GM18870 (cell line): Measurements from ENCODE around the gene CTNNA3.
"Not testable (repeated sequence)": the region's sequence is repeated elsewhere in the genome, so short reads cannot be mapped to it uniquely, and the experiment has no call there.

ENCODE experiments used
- ATAC-seq: cut with Tn5 transposase; IDR thresholded peaks from one replicate; pipeline ENCODE4 v1.9.1; 2021; ENCODE audit warnings: moderate library complexity; ENCODE audit not compliant: unreplicated experiment

The CTNNA3 gene

DNA sequence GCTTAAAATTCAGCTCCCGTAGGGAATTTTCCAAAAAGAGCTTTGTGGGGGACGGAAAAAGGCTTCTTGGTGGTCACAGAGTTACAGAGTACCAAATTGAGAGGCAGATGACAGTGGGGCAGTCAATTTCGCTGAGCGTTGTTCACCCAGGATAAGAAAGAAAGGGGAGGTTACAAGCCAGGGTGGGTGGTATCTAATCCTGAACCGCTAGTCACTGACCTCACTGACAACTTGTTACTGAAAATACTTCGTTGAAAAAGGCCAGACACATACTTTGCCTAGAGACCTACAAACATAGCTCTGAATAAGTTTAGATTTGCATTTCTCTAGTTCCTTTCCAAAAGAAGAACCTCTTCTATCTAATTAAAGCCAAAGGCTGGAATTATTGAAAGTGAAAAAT, at the start of gene CTNNA3:
Gene CTNNA3, minus strand, starts transcription at position 167 of the 400 bp plus-strand sequence.
- ATAC-seq, result peak; percentile 72

DNA sequence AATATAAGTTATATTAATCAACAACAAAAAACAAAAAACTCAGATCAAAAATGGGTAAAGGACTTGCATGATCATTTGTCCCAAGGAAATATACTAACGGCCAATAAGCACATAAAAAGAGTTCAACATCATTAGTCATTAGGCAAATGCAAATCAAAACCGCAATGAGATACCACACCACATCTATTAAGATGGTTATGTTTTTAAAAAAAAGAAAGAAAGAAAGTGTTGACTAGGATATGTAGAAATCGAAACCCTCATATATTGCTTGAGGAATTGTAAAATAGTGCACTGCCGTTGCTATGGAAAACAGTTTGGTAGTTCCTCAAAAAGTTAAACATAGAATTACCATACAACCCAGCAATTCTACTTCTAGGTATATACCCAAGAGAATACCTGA, 39.4 kb upstream of the CTNNA3 start:
- no peak for ATAC-seq

DNA sequence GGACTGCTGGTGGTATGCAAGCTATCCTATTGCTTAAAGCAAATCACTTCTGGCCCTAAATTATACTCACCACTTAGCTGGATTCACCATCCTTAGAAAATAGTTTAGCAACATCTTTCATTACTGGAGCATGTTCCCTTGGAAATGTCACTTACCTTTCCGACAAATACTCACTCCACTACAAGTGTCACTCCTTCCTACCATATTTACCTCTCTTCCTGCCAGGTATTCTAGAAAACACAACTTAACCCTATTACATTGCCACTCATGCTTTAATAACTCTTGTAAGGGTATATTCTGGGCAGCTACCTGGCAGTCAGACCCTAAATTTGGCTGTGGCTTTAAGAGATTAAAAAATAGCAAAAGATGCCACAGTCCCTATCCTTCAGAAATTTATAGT, 37.5 kb upstream of the CTNNA3 start:
- no peak for ATAC-seq

DNA sequence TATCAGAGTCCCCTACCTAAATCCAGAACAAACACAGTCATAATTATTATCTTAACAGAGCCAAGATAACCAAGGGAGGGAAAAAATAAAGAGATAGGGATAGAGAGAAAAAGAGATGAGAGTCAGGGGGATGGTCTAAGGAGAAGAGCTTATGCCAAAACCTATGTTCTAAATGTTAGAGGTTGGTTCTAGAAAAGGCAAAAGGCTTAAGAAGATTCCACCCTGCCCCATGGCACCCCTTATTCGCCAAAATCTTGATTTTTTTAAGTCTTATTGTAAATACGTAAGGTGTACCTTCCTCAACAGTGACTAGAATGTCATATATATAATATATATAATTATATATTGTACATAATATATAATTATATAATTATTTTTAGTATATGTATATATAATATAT, 29.6 kb upstream of the CTNNA3 start:
- ATAC-seq, result no peak

DNA sequence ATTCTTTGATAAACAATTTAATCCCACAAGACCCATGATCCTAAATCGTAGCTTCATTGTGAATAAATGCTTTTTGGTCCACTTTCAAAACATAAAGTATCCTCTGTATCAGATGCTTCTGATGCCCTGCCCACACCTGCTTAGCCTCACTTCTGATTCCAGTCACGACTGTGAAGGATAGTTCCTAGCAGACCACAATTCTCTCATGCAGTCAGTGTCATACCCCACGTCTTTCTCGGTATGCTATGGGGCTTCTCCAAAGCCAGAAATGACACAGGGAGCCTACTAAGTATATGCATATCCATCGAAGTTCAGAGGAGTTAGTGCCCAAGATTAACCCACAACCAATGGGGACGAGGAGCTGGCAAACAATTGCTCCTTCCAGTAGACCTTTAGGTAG, 27.6 kb upstream of the CTNNA3 start:
- ATAC-seq, result no peak

DNA sequence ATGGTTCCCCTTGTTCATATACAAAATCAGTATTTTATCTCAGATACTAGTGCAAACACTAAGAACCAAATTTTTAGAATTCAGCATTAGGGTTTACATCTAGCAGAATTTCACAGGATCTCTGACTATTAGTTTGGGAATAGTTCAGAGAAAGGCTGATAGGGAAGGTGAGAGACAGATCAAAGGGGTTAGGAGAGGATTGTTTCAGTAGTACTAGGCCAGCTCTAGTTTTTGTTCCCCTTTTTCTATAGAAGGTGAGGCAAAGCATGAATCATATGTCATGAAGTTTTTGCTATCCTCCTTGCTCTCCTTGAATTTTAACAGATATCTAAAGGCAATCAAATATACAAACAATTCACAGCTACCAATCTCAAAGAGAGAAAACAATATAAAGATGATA, 26.1 kb upstream of the CTNNA3 start:
- peak; percentile 91 for ATAC-seq

DNA sequence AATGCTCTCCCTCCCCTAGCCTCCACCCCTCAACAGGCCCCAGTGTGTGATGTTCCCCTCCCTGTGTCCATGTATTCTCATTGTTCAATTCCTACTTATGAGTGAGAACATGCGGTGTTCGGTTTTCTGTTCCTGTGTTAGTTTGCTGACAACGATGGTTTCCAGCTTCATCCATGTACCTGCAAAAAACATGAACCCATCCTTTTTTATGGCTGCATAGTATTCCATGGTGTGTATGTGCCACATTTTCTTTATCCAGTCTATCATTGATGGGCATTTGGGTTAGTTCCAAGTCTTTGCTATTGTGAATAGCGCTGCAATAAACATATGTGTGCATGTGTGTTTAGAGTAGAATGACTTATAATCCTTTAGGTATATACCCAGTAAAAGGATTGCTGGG, 20.5 kb upstream of the CTNNA3 start:
- ATAC-seq, result not testable (repeated sequence)

DNA sequence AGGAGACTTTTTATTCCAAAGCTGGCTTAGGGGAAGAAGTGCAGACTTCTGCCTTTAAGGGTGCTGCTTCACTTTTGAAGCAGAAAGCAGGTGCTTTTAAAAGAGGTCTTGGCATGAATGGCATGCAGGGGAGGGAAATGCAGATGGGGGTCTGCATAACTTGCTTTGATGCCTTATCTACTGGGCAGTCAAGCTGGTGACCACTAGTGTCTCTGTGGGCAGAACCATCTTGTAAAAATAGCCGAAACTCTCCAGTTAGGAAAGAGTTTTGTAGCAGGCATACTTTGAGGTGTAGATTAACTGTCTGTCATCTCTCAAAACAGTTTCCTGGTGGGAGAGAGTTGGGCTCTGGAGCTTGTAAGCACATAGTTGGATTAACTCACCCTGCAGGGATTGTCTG, 9.9 kb upstream of the CTNNA3 start:
- no peak for ATAC-seq

DNA sequence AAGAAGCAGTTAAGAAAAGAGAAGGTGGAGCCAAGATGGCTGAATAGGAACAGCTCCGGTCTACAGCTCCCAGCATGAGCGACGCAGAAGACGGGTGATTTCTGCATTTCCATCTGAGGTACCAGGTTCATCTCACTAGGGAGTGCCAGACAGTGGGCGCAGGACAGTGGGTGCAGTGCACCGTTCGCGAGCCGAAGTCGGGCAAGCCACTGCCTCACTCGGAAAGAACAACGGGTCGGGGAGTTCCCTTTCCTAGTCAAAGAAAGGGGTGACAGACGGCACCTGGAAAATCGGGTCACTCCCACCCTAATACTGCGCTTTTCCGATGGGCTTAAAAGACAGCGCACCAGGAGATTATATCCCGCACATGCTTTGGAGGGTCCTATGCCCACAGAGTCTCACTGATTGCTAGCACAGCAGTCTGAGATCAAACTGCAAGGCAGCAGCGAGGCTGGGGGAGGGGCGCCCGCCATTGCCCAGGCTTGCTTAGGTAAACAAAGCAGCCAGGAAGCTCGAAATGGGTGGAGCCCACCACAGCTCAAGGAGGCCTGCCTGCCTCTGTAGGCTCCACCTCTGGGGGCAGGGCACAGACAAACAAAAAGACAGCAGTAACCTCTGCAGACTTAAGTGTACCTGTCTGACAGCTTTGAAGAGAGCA, 3.7 kb upstream of the CTNNA3 start:
- ATAC-seq, result not testable (repeated sequence)

DNA sequence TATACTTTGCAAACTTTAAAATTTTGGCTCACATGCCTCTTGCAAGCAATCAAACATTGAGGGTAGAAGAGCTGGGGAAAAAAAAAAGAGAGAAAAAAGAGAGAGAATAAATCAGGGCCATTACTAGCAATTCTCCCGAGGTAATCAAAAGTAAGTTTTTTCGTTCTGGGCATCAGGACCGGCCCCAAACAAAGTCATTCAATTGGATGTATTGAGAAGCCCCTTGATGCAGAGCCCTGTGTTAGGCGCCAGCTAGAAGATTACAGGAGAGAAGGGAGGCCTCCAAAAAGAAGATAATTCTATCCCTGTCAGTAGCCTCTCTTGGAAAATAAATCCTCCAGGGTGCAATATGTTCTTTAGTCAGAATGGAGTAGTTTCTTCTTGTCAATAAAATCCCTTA, 2.2 kb upstream of the CTNNA3 start:
- no peak for ATAC-seq

DNA sequence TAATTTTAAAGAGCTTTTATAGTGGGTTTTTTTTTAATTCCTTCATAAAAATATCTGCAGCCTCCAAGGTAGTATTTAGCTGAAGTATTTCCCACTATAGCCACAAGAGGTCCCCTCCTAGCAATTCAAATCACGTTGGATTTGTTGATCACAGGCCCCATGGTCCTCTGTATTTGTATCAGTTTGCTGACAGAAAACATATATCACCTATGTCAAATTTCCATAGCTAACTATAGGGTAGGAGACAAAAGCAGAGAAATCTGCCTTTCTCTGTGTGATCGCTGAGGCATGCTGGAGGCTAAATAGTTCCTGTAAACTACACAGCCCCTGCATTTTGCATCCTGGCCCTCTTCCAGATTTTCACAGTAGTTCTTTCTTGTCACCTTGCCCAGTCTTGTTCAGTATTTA, 1.7 kb upstream of the CTNNA3 start:
- peak; percentile 82 for ATAC-seq

DNA sequence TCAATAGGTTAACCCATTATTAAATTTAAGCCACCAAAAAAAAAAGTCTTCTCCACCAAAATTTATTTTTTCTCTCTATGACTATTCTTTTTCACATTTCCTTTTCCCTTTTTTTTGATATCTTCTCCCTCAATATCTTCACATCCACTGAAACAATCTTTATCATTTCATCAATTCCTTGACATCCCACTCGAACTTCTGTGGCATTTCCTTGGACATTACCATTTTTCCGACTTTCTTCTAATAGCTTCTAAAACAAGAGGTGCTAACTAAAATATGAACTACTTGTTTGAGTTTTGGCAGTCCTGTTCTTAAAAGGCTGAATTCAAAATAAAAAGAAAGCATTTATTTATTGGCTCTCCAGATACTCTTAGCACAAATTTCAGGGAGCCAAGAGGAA, 684 bp upstream of the CTNNA3 start:
- ATAC-seq, result no peak

DNA sequence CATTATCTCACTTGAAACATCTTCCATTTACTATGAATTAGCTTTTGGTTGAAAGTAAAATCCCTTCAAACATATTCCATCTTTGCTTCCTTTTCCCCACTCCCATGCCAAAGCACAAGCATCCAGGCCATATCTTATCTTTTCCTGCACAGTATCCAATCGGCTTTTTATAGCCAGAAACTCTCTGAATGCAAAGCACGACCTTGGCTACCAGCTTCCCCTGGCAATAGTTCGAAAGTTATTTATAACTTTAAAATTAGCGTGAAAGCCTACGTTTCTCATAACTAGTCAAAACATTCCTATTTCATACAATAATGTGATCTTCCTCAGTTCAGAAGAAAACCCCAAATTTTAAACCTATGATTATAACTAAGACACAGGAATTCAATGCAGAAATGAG, 440 bp downstream of the CTNNA3 start:
- ATAC-seq, result no peak

DNA sequence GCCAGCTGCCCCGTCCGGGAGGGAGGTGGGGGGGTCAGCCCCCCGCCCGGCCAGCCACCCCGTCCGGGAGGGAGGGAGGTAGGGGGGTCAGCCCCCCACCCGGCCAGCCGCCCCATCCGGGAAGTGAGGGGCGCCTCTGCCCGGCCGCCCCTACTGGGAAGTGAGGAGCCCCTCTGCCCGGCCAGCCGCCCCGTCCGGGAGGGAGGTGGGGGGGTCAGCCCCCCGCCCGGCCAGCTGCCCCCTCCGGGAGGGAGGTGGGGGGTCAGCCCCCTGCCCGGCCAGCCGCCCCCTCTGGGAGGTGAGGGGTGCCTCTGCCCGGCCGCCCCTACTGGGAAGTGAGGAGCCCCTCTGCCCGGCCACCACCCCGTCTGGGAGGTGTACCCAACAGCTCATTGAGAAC, 4.1 kb downstream of the CTNNA3 start:
- ATAC-seq, result not testable (repeated sequence)

DNA sequence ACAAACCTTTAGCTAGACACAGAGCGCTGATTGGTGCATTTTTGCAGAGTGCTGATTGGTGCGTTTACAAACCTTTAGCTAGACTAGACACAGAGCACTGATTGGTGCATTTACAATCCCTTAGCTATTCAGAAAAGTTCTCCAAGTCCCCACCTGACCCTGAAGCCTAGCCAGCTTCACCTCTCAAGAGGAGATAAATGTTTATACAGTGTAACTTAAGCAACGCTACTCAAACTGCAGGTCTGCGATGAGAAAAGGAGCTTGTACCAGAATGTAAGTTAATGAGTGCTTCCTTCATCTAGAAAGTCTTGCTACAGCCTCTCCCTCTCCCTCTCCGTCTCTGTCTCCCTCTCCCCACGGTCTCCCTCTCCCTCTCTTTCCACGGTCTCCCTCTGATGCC, 5.5 kb downstream of the CTNNA3 start:
- ATAC-seq, result not testable (repeated sequence)

DNA sequence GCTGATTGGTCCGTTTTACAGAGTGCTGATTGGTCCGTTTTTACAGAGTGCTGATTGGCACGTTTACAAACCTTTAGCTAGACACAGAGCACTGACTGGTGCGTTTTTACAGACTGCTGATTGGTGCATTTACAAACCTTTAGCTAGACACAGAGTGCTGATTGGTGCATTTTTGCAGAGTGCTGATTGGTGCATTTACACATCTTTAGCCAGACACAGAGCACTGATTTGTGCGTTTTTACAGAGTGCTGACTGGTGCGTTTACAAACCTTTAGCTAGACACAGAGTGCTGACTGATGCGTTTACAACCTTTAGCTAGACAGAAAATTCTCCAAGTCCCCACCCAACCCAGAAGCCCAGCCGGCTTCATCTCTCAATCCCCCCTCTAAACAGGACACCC, 11.9 kb downstream of the CTNNA3 start:
- not testable (repeated sequence) for ATAC-seq

DNA sequence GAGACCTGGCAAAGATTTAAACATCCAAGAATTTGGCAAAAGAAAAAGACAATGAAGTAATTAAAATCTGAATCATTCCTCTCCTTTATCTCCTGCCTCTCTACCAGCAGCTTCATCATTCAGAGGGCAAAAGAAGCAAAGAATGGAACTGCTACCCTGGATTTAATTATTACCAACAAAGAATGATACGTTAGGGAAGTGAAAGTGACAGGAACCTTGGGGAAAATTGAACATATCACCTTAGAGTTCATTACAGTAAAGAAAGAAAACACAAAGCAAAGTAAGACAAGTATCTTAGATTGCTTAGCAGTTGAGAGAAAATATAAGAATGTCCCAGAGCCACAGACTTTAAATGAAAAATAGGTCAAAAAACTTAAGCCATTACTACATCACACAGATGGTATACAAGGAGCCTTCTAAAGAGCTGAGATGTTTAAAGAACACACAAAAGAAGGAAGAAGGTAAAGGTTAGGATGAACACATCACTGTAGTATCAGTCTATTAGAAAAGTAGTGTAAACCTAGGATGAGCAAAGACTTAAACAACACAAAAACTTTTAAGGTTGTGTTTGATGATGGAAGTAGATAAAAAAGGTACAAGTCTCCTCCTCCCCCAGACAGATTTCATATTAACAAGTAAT, 17.5 kb downstream of the CTNNA3 start:
- no peak for ATAC-seq

DNA sequence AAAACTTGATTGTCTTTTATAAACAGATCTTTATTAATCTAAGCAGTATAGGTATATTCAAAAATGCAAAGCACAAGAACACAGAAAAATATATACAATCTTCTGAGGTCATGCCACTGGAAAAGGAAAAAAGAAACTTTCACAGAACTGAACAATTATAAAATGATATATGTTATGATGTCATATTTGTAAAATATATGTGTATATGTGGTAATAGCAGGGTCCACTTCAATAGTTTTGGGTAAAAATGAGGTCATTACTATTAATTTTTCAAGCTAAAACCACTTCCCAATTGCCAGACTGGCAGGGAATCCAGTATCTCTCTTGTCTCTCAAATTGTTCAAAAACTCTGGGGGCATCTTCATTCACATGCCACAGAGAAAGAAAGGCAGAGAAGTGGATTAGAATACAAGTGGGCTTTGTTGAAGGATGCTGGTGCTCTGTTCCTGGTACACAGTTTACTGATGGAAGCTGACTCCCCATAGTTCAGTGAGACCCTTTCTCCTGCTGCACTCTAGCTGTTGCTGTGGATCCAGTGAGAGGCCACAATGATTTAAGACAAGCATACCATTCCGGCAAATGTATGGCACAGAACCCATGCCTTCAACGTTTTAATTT, 19.7 kb downstream of the CTNNA3 start:
- no peak for ATAC-seq

DNA sequence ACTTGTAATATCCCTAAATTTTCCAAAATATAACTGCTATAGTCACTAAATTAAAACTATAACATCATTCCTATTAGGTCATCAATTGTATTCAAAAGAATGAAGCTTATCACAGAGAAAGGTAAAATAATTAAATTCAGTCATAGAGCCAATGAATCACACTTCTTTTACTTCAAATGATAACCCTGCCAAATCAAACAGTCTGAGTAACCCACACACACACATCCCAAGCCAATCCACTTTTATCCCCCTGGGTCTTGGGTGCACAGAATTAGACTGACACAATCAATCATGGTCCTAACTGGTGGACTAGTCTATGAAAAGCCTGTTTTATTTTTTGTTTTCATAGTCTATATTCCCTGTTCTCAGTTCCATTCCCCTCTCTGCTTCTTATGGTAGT, 25.6 kb downstream of the CTNNA3 start:
- no peak for ATAC-seq

DNA sequence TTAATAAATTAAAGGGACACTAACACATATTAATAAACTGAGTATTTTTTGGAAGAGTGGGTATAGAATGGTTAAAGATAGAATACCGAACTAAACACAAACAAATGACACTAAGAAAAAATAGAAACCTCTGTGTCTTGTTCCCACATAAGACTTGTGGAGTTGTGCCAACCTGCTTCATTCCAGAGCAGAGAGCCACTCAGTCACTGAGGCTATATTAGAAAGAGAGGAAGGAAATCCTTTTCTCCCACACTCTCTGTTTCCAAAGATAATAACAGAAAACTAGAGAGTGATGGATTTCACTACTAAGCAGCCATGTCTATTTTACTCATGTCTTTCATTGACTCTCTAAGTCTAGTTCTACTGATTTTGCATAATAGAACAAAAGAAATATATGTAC, 26.0 kb downstream of the CTNNA3 start:
- no peak for ATAC-seq

DNA sequence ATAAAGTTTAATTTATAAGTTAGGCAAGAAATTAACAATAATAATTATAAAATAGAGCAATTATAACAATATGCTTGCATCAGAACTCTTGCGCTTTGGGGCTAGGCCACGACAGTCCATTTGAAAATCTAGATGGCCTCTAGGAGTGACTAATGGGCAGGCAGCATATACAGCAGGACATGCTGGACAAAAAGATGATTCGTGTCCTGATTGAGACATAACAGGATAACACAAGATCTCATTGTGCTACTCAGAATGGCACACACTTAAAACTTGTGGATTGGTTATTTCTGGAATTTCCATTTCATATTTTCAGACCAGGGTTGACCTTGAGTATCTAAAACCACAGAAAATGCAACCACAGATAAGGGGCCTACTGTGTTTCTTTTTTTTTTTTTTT, 27.5 kb downstream of the CTNNA3 start:
- ATAC-seq, result no peak

DNA sequence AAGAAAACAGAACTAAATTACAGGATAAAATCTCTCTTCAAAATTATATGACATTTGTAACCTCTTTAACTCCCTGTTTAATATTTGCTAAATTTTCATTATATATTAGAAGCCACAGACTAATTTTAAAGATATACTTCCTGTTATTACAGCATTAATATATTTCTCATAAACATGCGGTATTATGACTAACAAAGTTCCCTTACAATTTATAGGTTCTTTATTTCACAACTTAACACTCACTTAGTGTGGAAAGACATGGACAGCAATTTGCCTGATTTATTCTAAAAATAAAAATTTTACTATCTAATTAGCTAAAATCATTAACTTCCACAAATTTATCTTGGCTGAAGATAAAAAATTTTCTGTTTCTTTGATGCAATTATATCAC, 29.0 kb downstream of the CTNNA3 start:
- no peak for ATAC-seq
